Spleen (tissue), 7 donors: ENCODE results near the gene RAI14.

Source experiments
- POLR2A ChIP-seq, 3 donors: fragments of 450-650 bp; IDR thresholded peaks; one replicate each; pipeline ENCODE4 v1.5.1; 2017; ENCODE audit warnings: antibody characterized with exemption in 3 of 3, mild to moderate bottlenecking in 1 of 3
- POLR2AphosphoS5 ChIP-seq, 3 donors: sonication (generic); formaldehyde crosslinking; IDR thresholded peaks; one replicate each; pipeline ENCODE4 v1.5.1; 2017; ENCODE audit warnings: antibody characterized with exemption in 3 of 3
- TF ChIP-seq, protein P1 (sequence below), 11 experiments: fragments of 200-600 bp in 7 of 11; fragments of 450-650 bp in 4 of 11; sonication (generic) in 4 of 11; IDR thresholded peaks in 8 of 11; conservative IDR thresholded peaks in 3 of 11; 1 replicate in 7 of 11; 2 replicates in 4 of 11; pipeline versions ENCODE4 v1.4.0 to v1.8.0; 2016 to 2021; ENCODE audit warnings: antibody characterized with exemption in 11 of 11, inconsistent platforms in 4 of 11, mild to moderate bottlenecking in 1 of 11
- donor health status: DM: no; HTN: no; CAD: no; lungs with moderate emphysema.
- donor health status: DM: no; HTN: no; CAD: no.
- donor health status: DM: no; HTN: no; CAD: no.

DNA sequence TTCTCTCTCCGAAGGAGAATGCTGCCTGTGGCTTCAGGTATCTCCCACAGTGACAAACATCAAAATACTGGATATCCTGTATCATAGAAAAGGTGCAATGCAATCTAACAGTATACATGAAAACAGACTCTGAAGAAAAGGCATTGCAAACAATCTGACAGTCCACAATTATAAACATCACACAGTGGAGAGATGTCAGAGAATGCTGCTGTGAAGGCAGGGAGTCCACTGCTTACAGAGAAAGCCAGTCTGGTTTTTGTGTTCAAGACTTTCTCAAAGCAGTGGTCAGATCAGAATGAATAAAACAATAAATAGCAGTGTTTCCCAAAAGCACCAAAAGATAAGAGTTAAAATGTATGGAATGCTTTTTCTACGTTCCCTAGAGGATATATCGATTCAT is 211.5 kb downstream of the RAI14 start:
- TF ChIP-seq, protein P1, sequence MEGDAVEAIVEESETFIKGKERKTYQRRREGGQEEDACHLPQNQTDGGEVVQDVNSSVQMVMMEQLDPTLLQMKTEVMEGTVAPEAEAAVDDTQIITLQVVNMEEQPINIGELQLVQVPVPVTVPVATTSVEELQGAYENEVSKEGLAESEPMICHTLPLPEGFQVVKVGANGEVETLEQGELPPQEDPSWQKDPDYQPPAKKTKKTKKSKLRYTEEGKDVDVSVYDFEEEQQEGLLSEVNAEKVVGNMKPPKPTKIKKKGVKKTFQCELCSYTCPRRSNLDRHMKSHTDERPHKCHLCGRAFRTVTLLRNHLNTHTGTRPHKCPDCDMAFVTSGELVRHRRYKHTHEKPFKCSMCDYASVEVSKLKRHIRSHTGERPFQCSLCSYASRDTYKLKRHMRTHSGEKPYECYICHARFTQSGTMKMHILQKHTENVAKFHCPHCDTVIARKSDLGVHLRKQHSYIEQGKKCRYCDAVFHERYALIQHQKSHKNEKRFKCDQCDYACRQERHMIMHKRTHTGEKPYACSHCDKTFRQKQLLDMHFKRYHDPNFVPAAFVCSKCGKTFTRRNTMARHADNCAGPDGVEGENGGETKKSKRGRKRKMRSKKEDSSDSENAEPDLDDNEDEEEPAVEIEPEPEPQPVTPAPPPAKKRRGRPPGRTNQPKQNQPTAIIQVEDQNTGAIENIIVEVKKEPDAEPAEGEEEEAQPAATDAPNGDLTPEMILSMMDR (IDR thresholded peaks at IDR 0.05 in 8 of 11, conservative IDR thresholded peaks at IDR 0.05 in 3 of 11) = no peak
- TF ChIP-seq POLR2A (IDR thresholded peaks at IDR 0.05) (no peak), POLR2AphosphoS5 (IDR thresholded peaks at IDR 0.05) (no peak)
